HCT116 (cell line): ENCODE data around the gene MOSPD3. TPM values are rescaled to one million over a fixed set of nuclear protein-coding genes. Genes with fewer than 3 reads are reported as not detected.

Source experiments
- ATAC-seq: fragments of 200-7000 bp; cut with Tn5 transposase; 2 replicates; pipeline ENCODE4 v1.9.1; 2020; ENCODE audit warnings: mild to moderate bottlenecking, moderate library complexity
- BruUV-seq: library from RNA; stranded (reverse); fragments of 400-500 nt; replicated peaks from 2 replicates; lab custom pipeline; 2021; lab: Mats Ljungman, UMichigan
- CTCF ChIA-PET: fragments of 300-600 bp; sonication (Branson Sonifier 250); formaldehyde crosslinking; loops from one replicate; lab custom pipeline; 2021; ENCODE audit warnings: antibody characterized with exemption; lab: Charles Lee
- POLR2A ChIA-PET: fragments of 300-600, 350-600 bp; sonication (Branson Sonifier 250); formaldehyde crosslinking; loops from one replicate; lab custom pipeline; 2021; ENCODE audit warnings: antibody characterized with exemption; lab: Charles Lee
- RAD21 ChIA-PET, 2 experiments: fragments of 300-600 bp; sonication (Branson Sonifier 250); formaldehyde crosslinking; loops; one replicate each; lab custom pipeline; 2023; ENCODE audit warnings: low total read pairs in 2 of 2; ENCODE audit not compliant: uncharacterized antibody in 2 of 2, unreplicated experiment in 2 of 2, low non-redundant PET in 1 of 2; lab: Charles Lee
- DNase-seq: peaks from one replicate; pipeline ENCODE4 v3.0.0-alpha.2; 2010; ENCODE audit warnings: low read depth, low spot score
- H2AFZ ChIP-seq: fragments of 200-600 bp; shearing (Covaris generic), sonication (generic); 2 replicates; pipeline ENCODE4 v1.6.1; 2017; ENCODE audit warnings: low read depth, mixed run types, mixed read lengths, antibody characterized with exemption, low read length; ENCODE audit not compliant: poor library complexity, severe bottlenecking
- H3K27ac ChIP-seq: 2 replicates; pipeline ENCODE4 v1.5.1; 2012; ENCODE audit warnings: low read depth, low read length
- H3K27me3 ChIP-seq: fragments of 200-600 bp; sonication (generic); 2 replicates; pipeline ENCODE4 v1.6.1; 2016; ENCODE audit warnings: mixed run types, low read length, mixed read lengths; ENCODE audit not compliant: insufficient read depth
- H3K36me3 ChIP-seq, 2 experiments: fragments of 200-500 bp in 1 of 2; fragments of 200-600 bp in 1 of 2; sonication (Bioruptor generic) in 1 of 2; sonication (generic) in 1 of 2; 2 replicates each; pipeline versions ENCODE4 v1.5.1 to v1.6.1; 2014 to 2016; ENCODE audit warnings: low read length in 2 of 2, inconsistent platforms in 1 of 2, mixed read lengths in 1 of 2, mixed run types in 1 of 2; ENCODE audit not compliant: insufficient read depth in 2 of 2, control insufficient read depth in 1 of 2
- H3K4me1 ChIP-seq, 2 experiments: fragments of 200-600 bp in 1 of 2; sonication (generic) in 1 of 2; 2 replicates each; pipeline versions ENCODE4 v1.5.1 to v1.6.1; 2012 to 2017; ENCODE audit warnings: low read length in 2 of 2, inconsistent platforms in 1 of 2, mild to moderate bottlenecking in 1 of 2, mixed read lengths in 1 of 2, mixed run types in 1 of 2, moderate library complexity in 1 of 2; ENCODE audit not compliant: insufficient read depth in 2 of 2, control insufficient read depth in 1 of 2
- H3K4me2 ChIP-seq: fragments of 200-600 bp; sonication (generic); 2 replicates; pipeline ENCODE4 v1.6.1; 2017; ENCODE audit warnings: mixed run types, low read length, mixed read lengths
- H3K4me3 ChIP-seq, 2 experiments: fragments of 200-600 bp in 1 of 2; sonication (generic) in 1 of 2; replicated peaks in 1 of 2; 2 replicates each; pipeline ENCODE4 v1.5.1; 2011 to 2016; ENCODE audit warnings: low read length in 2 of 2, control low read depth in 1 of 2, low read depth in 1 of 2, mild to moderate bottlenecking in 1 of 2, mixed read lengths in 1 of 2, mixed run types in 1 of 2
- H3K79me2 ChIP-seq: fragments of 200-600 bp; sonication (generic); 2 replicates; pipeline ENCODE4 v1.6.1; 2017; ENCODE audit warnings: mild to moderate bottlenecking, mixed run types, low read length, moderate library complexity, mixed read lengths; ENCODE audit not compliant: insufficient read depth
- H3K9ac ChIP-seq: fragments of 200-600 bp; sonication (generic); 2 replicates; pipeline ENCODE4 v1.6.1; 2016; ENCODE audit warnings: low read length, mixed read lengths
- H3K9me2 ChIP-seq: fragments of 200-600 bp; sonication (generic), shearing (Covaris generic); 2 replicates; pipeline ENCODE4 v1.6.1; 2017; ENCODE audit warnings: mixed run types, mild to moderate bottlenecking, moderate library complexity; ENCODE audit not compliant: insufficient read depth
- H3K9me3 ChIP-seq, 2 experiments: fragments of 200-500 bp in 1 of 2; fragments of 200-600 bp in 1 of 2; sonication (Bioruptor generic) in 1 of 2; sonication (generic) in 1 of 2; 2 replicates each; pipeline ENCODE4 v1.6.1; 2014 to 2017; ENCODE audit warnings: low read length in 2 of 2, mixed read lengths in 2 of 2, inconsistent platforms in 1 of 2, low read depth in 1 of 2, mild to moderate bottlenecking in 1 of 2, mixed run types in 1 of 2, moderate library complexity in 1 of 2; ENCODE audit not compliant: control insufficient read depth in 1 of 2, insufficient read depth in 1 of 2
- H4K20me1 ChIP-seq: fragments of 200-600 bp; sonication (generic), shearing (Covaris generic); 2 replicates; pipeline ENCODE4 v1.6.1; 2017; ENCODE audit warnings: mixed run types, mild to moderate bottlenecking, moderate library complexity; ENCODE audit not compliant: insufficient read depth
- CBX3 ChIP-seq: IDR thresholded peaks from 2 replicates; pipeline ENCODE4 v1.6.1; 2012; ENCODE audit warnings: low read depth
- CTCF ChIP-seq, 3 experiments: fragments of 200-600 bp in 1 of 3; sonication (generic) in 1 of 3; IDR thresholded peaks in 2 of 3; conservative IDR thresholded peaks in 1 of 3; 2 replicates each; pipeline ENCODE4 v1.5.1; 2012 to 2017; ENCODE audit warnings: low read depth in 2 of 3, low read length in 2 of 3, antibody characterized with exemption in 1 of 3, borderline replicate concordance in 1 of 3, control low read depth in 1 of 3, mild to moderate bottlenecking in 1 of 3, mixed read lengths in 1 of 3, mixed run types in 1 of 3, moderate library complexity in 1 of 3; ENCODE audit not compliant: insufficient read depth in 1 of 3
- EZH2phosphoT487 ChIP-seq: fragments of 200-600 bp; IDR thresholded peaks from 2 replicates; pipeline ENCODE4 v1.6.1; 2018; ENCODE audit warnings: antibody characterized with exemption, borderline replicate concordance
- FOSL1 ChIP-seq: IDR thresholded peaks from 2 replicates; pipeline ENCODE4 v1.6.1; 2012; ENCODE audit warnings: low read depth
- POLR2A ChIP-seq: IDR thresholded peaks from 2 replicates; pipeline ENCODE4 v1.7.0; 2011; ENCODE audit warnings: borderline replicate concordance; ENCODE audit not compliant: insufficient read depth, insufficient read length; ENCODE audit errors: extremely low read depth
- SP1 ChIP-seq: IDR thresholded peaks from 2 replicates; pipeline ENCODE4 v1.6.1; 2012; ENCODE audit warnings: low read depth
- YY1 ChIP-seq: IDR thresholded peaks from 2 replicates; pipeline ENCODE4 v1.6.1; 2011; ENCODE audit warnings: low read length, low read depth, moderate library complexity, mild to moderate bottlenecking; ENCODE audit not compliant: insufficient replicate concordance; ENCODE audit errors: extremely low read depth
- intact Hi-C: fragments of 100-400 bp; cut with micrococcal nuclease; formaldehyde crosslinking; loops from 2 replicates; pipeline ENCODE4 v1.10.0; 2022
- total RNA-seq: library from RNA; stranded (reverse); gene quantifications from one replicate; pipeline ENCODE4 v1.2.1, GENCODE V29; 2021; ENCODE audit not compliant: unreplicated experiment

MOSPD3 gene
- total RNA-seq, 1 experiment from 2014 or later = 32.8 TPM

GRCh38 chr7:100640517-100641440, 28.4 kb downstream of the MOSPD3 start:
- POLR2A ChIA-PET = no interaction called here
- no peak for DNase-seq
- CTCF ChIA-PET = no interaction called here
- Histone ChIP-seq H2AFZ (no peak overlapping the region), H3K4me3 (no peak overlapping the region), H3K9ac (no peak overlapping the region), H4K20me1 (no peaks in the 10 kb centered on the region), H3K27me3 (no peaks in the 10 kb centered on the region), H3K79me2 (no peaks in the 10 kb centered on the region), H3K9me2 (no peaks in the 10 kb centered on the region), H3K4me1 (peaks cover 4 to 13% of the 10 kb centered on the region in 2 experiments), H3K27ac (no peak overlapping the region)
- RAD21 ChIA-PET = no interaction called here
- intact Hi-C loops = no loop called here
- TF ChIP-seq FOSL1 (no peak), CTCF (IDR thresholded peaks at IDR 0.05 in 2 of 3, conservative IDR thresholded peaks at IDR 0.05 in 1 of 3; ENCODE audit: borderline replicate concordance in 1 of 3, insufficient read depth in 1 of 3, low read depth in 2 of 3, low read length in 2 of 3) (no peak), EZH2phosphoT487 (no peak), CBX3 (no peak), SP1 (no peak), YY1 (no peak), POLR2A (no peak)
- TF ChIP-seq, all 23 proteins: peak for 0
- H3K4me2 ChIP-seq = no peak overlapping the region
- H3K9me3 ChIP-seq = no peaks in the 10 kb centered on the region
- ATAC-seq = no peak
- no peaks in the 10 kb centered on the region for H3K36me3 ChIP-seq
- no TSS peak for BruUV-seq
